ENCODE measurements around the gene PRIMPOL. TPM values are rescaled to one million over a fixed set of nuclear protein-coding genes. Genes with fewer than 3 reads are reported as not detected.

The PRIMPOL gene
- total and polyA plus RNA-seq, 2 experiments from 2014 or later, result 18.5 to 30.1 TPM

- Histone ChIP-seq H3K36me3 (peaks cover 3% of the 10 kb centered on the region), H3K27ac (no peak overlapping the region), H3K4me1 (ENCODE audit: low read depth) (no peaks in the 10 kb centered on the region), H3K4me3 (no peak overlapping the region), H3K27me3 (no peaks in the 10 kb centered on the region), H3K9me3 (ENCODE audit: low read depth) (no peaks in the 10 kb centered on the region)
- no peak for TF ChIP-seq CTCF (IDR thresholded peaks at IDR 0.05; ENCODE audit: low read depth, low read length)
- DNase-seq (ENCODE audit: low read depth in 1 of 2, low spot score in 1 of 2), result no peak
These were observed 38.5 kb downstream of the PRIMPOL start for GRCh38 chr4:184688005-184688404.

GRCh38 chr4:184688447-184688846 is 38.9 kb downstream of the PRIMPOL start:
- Histone ChIP-seq H3K9me3 (ENCODE audit: low read depth) (no peaks in the 10 kb centered on the region), H3K36me3 (peaks cover 5% of the 10 kb centered on the region), H3K27ac (no peak overlapping the region), H3K4me1 (ENCODE audit: low read depth) (no peaks in the 10 kb centered on the region), H3K27me3 (no peaks in the 10 kb centered on the region), H3K4me3 (no peak overlapping the region)
- no peak for TF ChIP-seq CTCF (IDR thresholded peaks at IDR 0.05; ENCODE audit: low read depth, low read length)
- peak in 1 of 2 donors; percentile 84 for DNase-seq (ENCODE audit: low read depth in 1 of 2, low spot score in 1 of 2)

- TF ChIP-seq CTCF (IDR thresholded peaks at IDR 0.05; ENCODE audit: low read depth, low read length), result no peak
- H3K4me1 ChIP-seq (ENCODE audit: low read depth), result peaks cover 1% of the 10 kb centered on the region
- no peaks in the 10 kb centered on the region for H3K27me3 ChIP-seq
- H3K4me3 ChIP-seq, result no peak overlapping the region
- DNase-seq (ENCODE audit: low read depth in 1 of 2, low spot score in 1 of 2), result no peak
- no peaks in the 10 kb centered on the region for H3K9me3 ChIP-seq (ENCODE audit: low read depth)
- no peak overlapping the region for H3K27ac ChIP-seq
- peaks cover 5% of the 10 kb centered on the region for H3K36me3 ChIP-seq
These were observed 40.1 kb downstream of the PRIMPOL start for GRCh38 chr4:184689681-184690080.

GRCh38 chr4:184693056-184693455 is 43.5 kb downstream of the PRIMPOL start:
- TF ChIP-seq CTCF (IDR thresholded peaks at IDR 0.05; ENCODE audit: low read depth, low read length), result no peak
- Histone ChIP-seq H3K4me1 (ENCODE audit: low read depth) (peaks cover 12% of the 10 kb centered on the region), H3K27me3 (no peaks in the 10 kb centered on the region), H3K4me3 (no peak overlapping the region), H3K36me3 (peaks cover 5% of the 10 kb centered on the region), H3K9me3 (ENCODE audit: low read depth) (no peaks in the 10 kb centered on the region), H3K27ac (no peak overlapping the region)
- DNase-seq (ENCODE audit: low read depth in 1 of 2, low spot score in 1 of 2), result peak in 1 of 2 donors; percentile 68

DNA sequence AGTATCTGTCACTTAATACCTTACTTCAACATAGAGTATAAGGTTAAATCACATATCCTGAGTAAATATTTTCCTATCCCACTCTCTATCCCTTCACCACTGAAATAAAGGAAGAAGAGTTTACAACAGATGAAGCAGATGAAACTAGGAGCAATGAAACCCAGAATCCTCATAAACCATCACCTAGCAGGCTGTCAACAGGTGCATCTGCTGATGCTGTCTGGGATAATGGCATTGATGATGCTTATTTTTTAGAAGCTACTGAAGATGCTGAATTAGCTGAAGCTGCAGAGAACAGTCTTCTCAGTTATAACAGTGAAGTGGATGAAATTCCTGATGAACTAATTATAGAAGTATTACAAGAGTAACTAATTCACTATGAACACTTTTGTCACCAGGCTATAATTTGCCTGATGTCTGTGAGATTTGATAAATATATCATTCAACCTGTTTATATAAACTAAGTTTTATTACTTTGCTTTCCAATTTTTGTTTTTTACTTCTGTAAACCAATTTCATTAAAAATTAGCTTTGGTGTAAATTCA is 44.9 kb downstream of the PRIMPOL start:
- Histone ChIP-seq H3K27me3 (no peaks in the 10 kb centered on the region), H3K27ac (no peak overlapping the region), H3K4me3 (no peak overlapping the region), H3K4me1 (ENCODE audit: low read depth) (peaks cover 12% of the 10 kb centered on the region), H3K36me3 (peaks cover 5% of the 10 kb centered on the region), H3K9me3 (ENCODE audit: low read depth) (no peaks in the 10 kb centered on the region)
- TF ChIP-seq CTCF (IDR thresholded peaks at IDR 0.05; ENCODE audit: low read depth, low read length), result no peak
- no peak for DNase-seq (ENCODE audit: low read depth in 1 of 2, low spot score in 1 of 2)

Data from cardiac muscle cell (in vitro differentiated cells and primary cell).